CD14-positive monocyte (primary cell): ENCODE measurements around the gene RASAL2. TPM values are rescaled to one million over a fixed set of nuclear protein-coding genes. Genes with fewer than 3 reads are reported as not detected.

ENCODE experiments used
- DNase-seq, 3 donors: peaks; one replicate each; pipeline ENCODE4 v3.0.0-alpha.2; 2011 to 2022
- H2AFZ ChIP-seq: 2 replicates; pipeline ENCODE4 v1.6.0; 2012; ENCODE audit warnings: mild to moderate bottlenecking, low read depth, low read length, inconsistent platforms; ENCODE audit not compliant: insufficient read depth, poor library complexity, severe bottlenecking
- H3K27ac ChIP-seq, 2 donors: 1 replicate in 1 of 2; 2 replicates in 1 of 2; pipeline ENCODE4 v1.5.1; 2012 to 2013; ENCODE audit warnings: low read length in 2 of 2, control low read depth in 1 of 2, inconsistent platforms in 1 of 2, low read depth in 1 of 2, mild to moderate bottlenecking in 1 of 2
- H3K27me3 ChIP-seq, 2 donors: one replicate each; pipeline versions ENCODE4 v1.6.0 to v1.6.1; 2011 to 2013; ENCODE audit warnings: low read length in 2 of 2; ENCODE audit not compliant: control insufficient read depth in 2 of 2, insufficient read depth in 2 of 2
- H3K36me3 ChIP-seq, 2 donors: replicated peaks in 1 of 2; 1 replicate in 1 of 2; 2 replicates in 1 of 2; pipeline versions ENCODE4 v1.5.1 to v1.6.1; 2012 to 2013; ENCODE audit warnings: low read length in 2 of 2, control low read depth in 1 of 2, inconsistent platforms in 1 of 2, mild to moderate bottlenecking in 1 of 2; ENCODE audit not compliant: insufficient read depth in 2 of 2, control insufficient read depth in 1 of 2
- H3K4me1 ChIP-seq, 2 donors: 1 replicate in 1 of 2; 2 replicates in 1 of 2; pipeline versions ENCODE4 v1.5.1 to v1.6.1; 2012 to 2013; ENCODE audit warnings: low read length in 2 of 2, control low read depth in 1 of 2, inconsistent platforms in 1 of 2, mild to moderate bottlenecking in 1 of 2, moderate library complexity in 1 of 2; ENCODE audit not compliant: insufficient read depth in 2 of 2, control insufficient read depth in 1 of 2
- H3K4me2 ChIP-seq: replicated peaks from 2 replicates; pipeline ENCODE3; 2012; ENCODE audit warnings: low read length, moderate library complexity, mild to moderate bottlenecking; ENCODE audit not compliant: poor library complexity, severe bottlenecking; ENCODE audit errors: extremely low read depth
- H3K4me3 ChIP-seq, 3 experiments: fragments of 200-600 bp in 1 of 3; sonication (generic) in 1 of 3; replicated peaks in 1 of 3; 1 replicate in 2 of 3; 2 replicates in 1 of 3; pipeline ENCODE4 v1.5.1; 2011 to 2013; ENCODE audit warnings: low read length in 3 of 3, mild to moderate bottlenecking in 3 of 3, control low read depth in 2 of 3, low read depth in 2 of 3, inconsistent platforms in 1 of 3, moderate library complexity in 1 of 3
- H3K79me2 ChIP-seq: 2 replicates; pipeline ENCODE4 v1.6.0; 2012; ENCODE audit warnings: mild to moderate bottlenecking, control low read depth, inconsistent platforms, low read length, moderate library complexity; ENCODE audit not compliant: insufficient read depth
- H3K9ac ChIP-seq: 2 replicates; pipeline ENCODE4 v1.6.0; 2017; ENCODE audit warnings: low read length, mild to moderate bottlenecking; ENCODE audit not compliant: insufficient read depth, poor library complexity, severe bottlenecking
- H3K9me3 ChIP-seq, 2 donors: replicated peaks in 1 of 2; 1 replicate in 1 of 2; 2 replicates in 1 of 2; pipeline versions ENCODE4 v1.5.1 to v1.6.1; 2012 to 2013; ENCODE audit warnings: low read length in 2 of 2, control low read depth in 1 of 2; ENCODE audit not compliant: control insufficient read depth in 1 of 2, insufficient read depth in 1 of 2
- H4K20me1 ChIP-seq: 2 replicates; pipeline ENCODE4 v1.6.0; 2012; ENCODE audit warnings: mild to moderate bottlenecking, low read length, control low read depth, moderate library complexity; ENCODE audit not compliant: insufficient read depth
- H3K27ac Mint-ChIP-seq, 7 donors: one replicate each; pipeline ENCODE4 v1.8.0; 2020; ENCODE audit warnings: mild to moderate bottlenecking in 7 of 7, mixed read lengths in 7 of 7, moderate library complexity in 6 of 7, inconsistent platforms in 2 of 7
- H3K27me3 Mint-ChIP-seq, 3 donors: one replicate each; pipeline ENCODE4 v1.8.0; 2021 to 2022; ENCODE audit warnings: low read depth in 3 of 3, mild to moderate bottlenecking in 3 of 3, mixed read lengths in 3 of 3, moderate library complexity in 3 of 3, inconsistent platforms in 1 of 3
- H3K36me3 Mint-ChIP-seq, 2 donors: one replicate each; pipeline ENCODE4 v1.8.0; 2020; ENCODE audit warnings: mixed read lengths in 2 of 2, inconsistent platforms in 1 of 2, mild to moderate bottlenecking in 1 of 2
- H3K4me1 Mint-ChIP-seq: one replicate; pipeline ENCODE4 v1.8.0; 2020; ENCODE audit warnings: mild to moderate bottlenecking, mixed read lengths
- H3K4me3 Mint-ChIP-seq, 2 donors: one replicate each; pipeline ENCODE4 v1.8.0; 2020; ENCODE audit warnings: mild to moderate bottlenecking in 2 of 2, mixed read lengths in 2 of 2, moderate library complexity in 1 of 2
- H3K9me3 Mint-ChIP-seq, 7 donors: one replicate each; pipeline ENCODE4 v1.8.0; 2020 to 2022; ENCODE audit warnings: mixed read lengths in 7 of 7, mild to moderate bottlenecking in 6 of 7, moderate library complexity in 6 of 7, inconsistent platforms in 2 of 7
- CTCF ChIP-seq: fragments of 200-600 bp; IDR thresholded peaks from one replicate; pipeline ENCODE4 v1.8.0; 2022; ENCODE audit warnings: antibody characterized with exemption, mild to moderate bottlenecking
- intact Hi-C, 2 donors: fragments of 100-400 bp; cut with micrococcal nuclease; formaldehyde crosslinking; loops; one replicate each; pipeline versions ENCODE4 v1.15.0 to v1.15.1; 2023
- polyA plus RNA-seq, 3 donors: library from polyadenylated mRNA; depleted of rRNA in 1 of 3; unstranded in 2 of 3; stranded (reverse) in 1 of 3; fragments of 300-500 nt in 2 of 3; fragments of >200 nt in 1 of 3; fragmentation: Illumina TruSeq in 2 of 3; gene quantifications; 1 replicate in 2 of 3; 2 replicates in 1 of 3; pipeline ENCODE4 v1.2.3, GENCODE V29; 2012 to 2021

The RASAL2 gene
- polyA plus RNA-seq, 3 donors, result 0.15 to 1.00 (median 0.63) TPM

- no peaks in the 10 kb centered on the region for H3K9me3 ChIP-seq
- no peak for DNase-seq
- TF ChIP-seq CTCF, result no peak
- intact Hi-C loops, result no loop called here
- Mint-ChIP-seq H3K27me3 (no peaks in the 10 kb centered on the region), H3K9me3 (peaks cover 0 to 1% (median 0%) of the 10 kb centered on the region in 7 donors), H3K36me3 (peaks cover 3 to 12% of the 10 kb centered on the region in 2 donors), H3K27ac (no peak overlapping the region), H3K4me1 (no peaks in the 10 kb centered on the region), H3K4me3 (no peak overlapping the region)
- no peaks in the 10 kb centered on the region for H4K20me1 ChIP-seq
- H3K27ac ChIP-seq, result no peak overlapping the region
- no peaks in the 10 kb centered on the region for H3K36me3 ChIP-seq
- no peak overlapping the region for H3K4me3 ChIP-seq
- no peak overlapping the region for H2AFZ ChIP-seq
- no peaks in the 10 kb centered on the region for H3K4me1 ChIP-seq
- H3K79me2 ChIP-seq, result no peaks in the 10 kb centered on the region
- H3K4me2 ChIP-seq, result no peak overlapping the region
- H3K27me3 ChIP-seq, result no peaks in the 10 kb centered on the region
- H3K9ac ChIP-seq, result no peak overlapping the region
Measured at GRCh38 chr1:178465011-178465410, 371.1 kb downstream of the RASAL2 start.

GRCh38 chr1:178467837-178468236, 373.9 kb downstream of the RASAL2 start:
- Histone ChIP-seq H3K36me3 (no peaks in the 10 kb centered on the region), H3K4me1 (no peaks in the 10 kb centered on the region), H2AFZ (no peak overlapping the region), H3K4me2 (no peak overlapping the region), H3K4me3 (no peak overlapping the region), H3K27me3 (no peaks in the 10 kb centered on the region), H3K9me3 (no peaks in the 10 kb centered on the region), H3K79me2 (no peaks in the 10 kb centered on the region), H4K20me1 (no peaks in the 10 kb centered on the region), H3K27ac (no peak overlapping the region), H3K9ac (no peak overlapping the region)
- Mint-ChIP-seq H3K9me3 (peaks cover 0 to 1% (median 0%) of the 10 kb centered on the region in 7 donors), H3K4me3 (no peak overlapping the region), H3K27me3 (peaks cover 0 to 2% (median 2%) of the 10 kb centered on the region in 3 donors), H3K4me1 (no peaks in the 10 kb centered on the region), H3K36me3 (peaks cover 3 to 12% of the 10 kb centered on the region in 2 donors), H3K27ac (no peak overlapping the region)
- no peak for TF ChIP-seq CTCF
- intact Hi-C loops, result no loop called here
- DNase-seq, result no peak
